Kidney (tissue), 14 donors: ENCODE measurements around the gene SLC39A9. TPM values are rescaled to one million over a fixed set of nuclear protein-coding genes. Genes with fewer than 3 reads are reported as not detected.

ENCODE experiments used
- DNase-seq, 5 donors: peaks; one replicate each; pipeline ENCODE4 v3.0.0-alpha.2; 2013 to 2020
- FAIRE-seq: peaks from 2 replicates; lab custom pipeline; 2012; peaks lifted over from hg19 to GRCh38; lab: Jason Lieb, UNC
- H3K27ac ChIP-seq, 2 donors: one replicate each; pipeline ENCODE4 v1.7.0; 2013; ENCODE audit warnings: low read depth in 2 of 2, low read length in 2 of 2, inconsistent platforms in 1 of 2
- H3K27me3 ChIP-seq: one replicate; pipeline ENCODE4 v1.7.1; 2013; ENCODE audit warnings: low read length, inconsistent platforms; ENCODE audit not compliant: control insufficient read depth, insufficient read depth
- H3K36me3 ChIP-seq, 3 donors: one replicate each; pipeline versions ENCODE4 v1.7.0 to v1.7.1; 2013; ENCODE audit warnings: low read length in 3 of 3, control low read depth in 1 of 3, inconsistent platforms in 1 of 3; ENCODE audit not compliant: insufficient read depth in 3 of 3, control insufficient read depth in 2 of 3
- H3K4me1 ChIP-seq, 3 donors: one replicate each; pipeline versions ENCODE4 v1.7.0 to v1.7.1; 2013; ENCODE audit warnings: low read length in 3 of 3, inconsistent platforms in 1 of 3, low read depth in 1 of 3; ENCODE audit not compliant: control insufficient read depth in 2 of 3, insufficient read depth in 2 of 3
- H3K4me3 ChIP-seq, 3 donors: one replicate each; pipeline versions ENCODE4 v1.7.0 to v1.8.1; 2013; ENCODE audit warnings: low read length in 3 of 3, control low read depth in 1 of 3, inconsistent platforms in 1 of 3
- H3K9ac ChIP-seq, 3 donors: one replicate each; pipeline versions ENCODE4 v1.7.0 to v1.7.1; 2013; ENCODE audit warnings: low read length in 3 of 3, control low read depth in 1 of 3, inconsistent platforms in 1 of 3
- H3K9me3 ChIP-seq, 3 donors: one replicate each; pipeline versions ENCODE4 v1.7.0 to v1.7.1; 2013; ENCODE audit warnings: low read length in 3 of 3, control low read depth in 1 of 3, inconsistent platforms in 1 of 3; ENCODE audit not compliant: control insufficient read depth in 2 of 3, insufficient read depth in 1 of 3
- intact Hi-C: fragments of 100-400 bp; cut with DNase I; formaldehyde crosslinking; loops from one replicate; pipeline ENCODE4 v1.11.1; 2022
- polyA plus RNA-seq: library from polyadenylated mRNA; stranded (reverse); fragments of 350-450 nt; fragmentation: Illumina TruSeq; extraction: RNeasy Lipid Tissue Mini Kit (QIAGEN cat#74804); gene quantifications from one replicate; pipeline ENCODE4 v1.2.3, GENCODE V29; 2014; ENCODE audit warnings: low read depth, low replicate concordance; ENCODE audit not compliant: insufficient read depth
- total RNA-seq: library from RNA; stranded (reverse); fragmentation: NEBNext Ultra II Directional; extraction: Animal tissue kit (Norgen Biotek cat#: 25700); gene quantifications from one replicate; pipeline ENCODE4 v1.2.1, GENCODE V29; 2021
- TF ChIP-seq, protein P1 (sequence below): IDR thresholded peaks from 3 replicates; pipeline ENCODE4 v1.5.1; 2012; ENCODE audit warnings: mild to moderate bottlenecking, moderate library complexity, borderline replicate concordance; ENCODE audit not compliant: insufficient read depth; ENCODE audit errors: extremely low read depth
- donor health status: control.
- donor health status: control.
- donor health status: control.
- donor health status: control.
- donor health status: control.
- donor health status: DM: yes; HTN: yes; CAD: no.
- donor health status: Normal renal cell carcinoma (clear cell type).

SLC39A9 gene
- total and polyA plus RNA-seq, 2 donors from 2014 or later: 45.9 to 77.7 TPM

- TF ChIP-seq, protein P1, sequence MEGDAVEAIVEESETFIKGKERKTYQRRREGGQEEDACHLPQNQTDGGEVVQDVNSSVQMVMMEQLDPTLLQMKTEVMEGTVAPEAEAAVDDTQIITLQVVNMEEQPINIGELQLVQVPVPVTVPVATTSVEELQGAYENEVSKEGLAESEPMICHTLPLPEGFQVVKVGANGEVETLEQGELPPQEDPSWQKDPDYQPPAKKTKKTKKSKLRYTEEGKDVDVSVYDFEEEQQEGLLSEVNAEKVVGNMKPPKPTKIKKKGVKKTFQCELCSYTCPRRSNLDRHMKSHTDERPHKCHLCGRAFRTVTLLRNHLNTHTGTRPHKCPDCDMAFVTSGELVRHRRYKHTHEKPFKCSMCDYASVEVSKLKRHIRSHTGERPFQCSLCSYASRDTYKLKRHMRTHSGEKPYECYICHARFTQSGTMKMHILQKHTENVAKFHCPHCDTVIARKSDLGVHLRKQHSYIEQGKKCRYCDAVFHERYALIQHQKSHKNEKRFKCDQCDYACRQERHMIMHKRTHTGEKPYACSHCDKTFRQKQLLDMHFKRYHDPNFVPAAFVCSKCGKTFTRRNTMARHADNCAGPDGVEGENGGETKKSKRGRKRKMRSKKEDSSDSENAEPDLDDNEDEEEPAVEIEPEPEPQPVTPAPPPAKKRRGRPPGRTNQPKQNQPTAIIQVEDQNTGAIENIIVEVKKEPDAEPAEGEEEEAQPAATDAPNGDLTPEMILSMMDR: no peak
- Histone ChIP-seq H3K4me1 (no peaks in the 10 kb centered on the region), H3K36me3 (peaks cover 10 to 24% (median 10%) of the 10 kb centered on the region in 3 donors), H3K9me3 (peaks cover 0 to 2% (median 0%) of the 10 kb centered on the region in 3 donors), H3K9ac (no peak overlapping the region), H3K27me3 (no peaks in the 10 kb centered on the region), H3K27ac (no peak overlapping the region), H3K4me3 (no peak overlapping the region)
- FAIRE-seq: no peak
- intact Hi-C loops: no loop called here
- no peak for DNase-seq
Observed at GRCh38 chr14:69375182-69375581, 23.3 kb upstream of the SLC39A9 start.

DNA sequence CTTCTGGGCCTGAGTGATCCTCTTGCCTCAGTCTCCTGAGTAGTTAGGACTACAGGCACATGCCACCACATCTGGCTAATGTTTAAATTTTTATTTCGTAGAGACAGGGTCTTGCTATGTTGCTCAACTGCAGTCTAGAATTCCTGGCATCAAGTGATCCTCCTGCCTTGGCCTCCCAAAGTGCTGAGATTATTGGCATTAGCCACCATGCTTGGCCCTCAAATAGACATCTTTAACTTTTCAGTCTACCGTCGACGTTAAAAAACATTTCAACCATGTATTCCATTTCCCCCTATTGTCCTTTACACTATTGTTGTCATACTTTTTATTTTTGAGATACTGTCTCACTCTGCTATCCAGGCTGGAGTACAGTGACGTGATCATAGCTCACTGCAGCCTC lies 22.8 kb upstream of the SLC39A9 start:
- Histone ChIP-seq H3K36me3 (peaks cover 10 to 24% (median 10%) of the 10 kb centered on the region in 3 donors), H3K4me1 (no peaks in the 10 kb centered on the region), H3K4me3 (no peak overlapping the region), H3K27me3 (no peaks in the 10 kb centered on the region), H3K27ac (no peak overlapping the region), H3K9ac (no peak overlapping the region), H3K9me3 (peaks cover 0 to 2% (median 0%) of the 10 kb centered on the region in 3 donors)
- FAIRE-seq: no peak
- DNase-seq: no peak
- TF ChIP-seq, protein P1: no peak
- intact Hi-C loops: no loop called here

DNA sequence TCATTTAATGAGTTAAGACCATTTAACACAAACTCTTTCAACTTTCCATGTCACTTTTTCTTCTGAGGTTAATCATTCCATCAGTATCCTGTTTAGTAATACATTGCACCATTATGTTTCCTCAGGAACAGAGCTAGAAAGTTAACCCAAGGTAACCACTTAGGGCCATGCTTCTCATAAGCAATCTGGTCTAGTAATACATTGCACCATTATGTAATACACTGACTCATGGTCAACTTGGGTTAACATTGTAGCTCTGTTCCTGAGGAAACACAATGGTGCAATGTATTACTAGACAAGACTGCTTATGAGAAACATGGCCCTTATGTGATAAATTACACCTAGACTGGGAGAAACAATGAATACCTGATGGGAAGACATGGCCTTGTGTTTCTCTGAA lies 22.1 kb upstream of the SLC39A9 start:
- no peak for DNase-seq
- Histone ChIP-seq H3K4me1 (no peaks in the 10 kb centered on the region), H3K27me3 (no peaks in the 10 kb centered on the region), H3K36me3 (peaks cover 10 to 24% (median 10%) of the 10 kb centered on the region in 3 donors), H3K9me3 (peaks cover 0 to 2% (median 0%) of the 10 kb centered on the region in 3 donors), H3K9ac (no peak overlapping the region), H3K27ac (no peak overlapping the region), H3K4me3 (no peak overlapping the region)
- TF ChIP-seq, protein P1: no peak
- intact Hi-C loops: no loop called here
- no peak for FAIRE-seq

- TF ChIP-seq, protein P1: no peak
- Histone ChIP-seq H3K4me3 (no peak overlapping the region), H3K36me3 (peaks cover 10 to 24% (median 10%) of the 10 kb centered on the region in 3 donors), H3K9me3 (peaks cover 0 to 2% (median 0%) of the 10 kb centered on the region in 3 donors), H3K4me1 (no peaks in the 10 kb centered on the region), H3K9ac (no peak overlapping the region), H3K27ac (no peak overlapping the region), H3K27me3 (no peaks in the 10 kb centered on the region)
- intact Hi-C loops: no loop called here
- DNase-seq: peak in 1 of 5 donors; percentile 42
- FAIRE-seq: no peak
Observed at GRCh38 chr14:69378274-69378673, 20.2 kb upstream of the SLC39A9 start.
